Panc1 (cell line): ENCODE measurements around the gene UNC45B. TPM values are rescaled to one million over a fixed set of nuclear protein-coding genes. Genes with fewer than 3 reads are reported as not detected.

Experiments used
- ATAC-seq: fragments of 200-7000 bp; cut with Tn5 transposase; 2 replicates; pipeline ENCODE4 v1.9.1; 2020; ENCODE audit warnings: mild to moderate bottlenecking, moderate library complexity
- BruUV-seq: library from RNA; stranded (reverse); fragments of 400-500 nt; replicated peaks from 2 replicates; lab custom pipeline; 2021; lab: Mats Ljungman, UMichigan
- CTCF ChIA-PET: fragments of 300-600 bp; sonication (Branson Sonifier 250); formaldehyde crosslinking; loops from one replicate; lab custom pipeline; 2022; ENCODE audit warnings: antibody characterized with exemption; lab: Charles Lee
- POLR2A ChIA-PET: fragments of 300-600 bp; sonication (Branson Sonifier 250); formaldehyde crosslinking; loops from one replicate; lab custom pipeline; 2022; ENCODE audit warnings: antibody characterized with exemption; lab: Charles Lee
- DNase-seq: peaks from one replicate; pipeline ENCODE4 v3.0.0-alpha.2; 2010; ENCODE audit warnings: low read depth, low spot score
- H3K27ac ChIP-seq: 2 replicates; pipeline ENCODE4 v1.5.1; 2011; ENCODE audit warnings: mild to moderate bottlenecking, low read length, inconsistent platforms
- H3K27me3 ChIP-seq: fragments of 200-500 bp; sonication (Bioruptor generic); 2 replicates; pipeline ENCODE4 v1.6.0; 2014; ENCODE audit warnings: low read length, inconsistent platforms; ENCODE audit not compliant: control insufficient read depth, insufficient read depth
- H3K36me3 ChIP-seq: fragments of 200-500 bp; sonication (Bioruptor generic); 2 replicates; pipeline ENCODE4 v1.5.1; 2014; ENCODE audit warnings: inconsistent platforms, mild to moderate bottlenecking, low read length, moderate library complexity; ENCODE audit not compliant: control insufficient read depth, insufficient read depth
- H3K4me1 ChIP-seq: 2 replicates; pipeline ENCODE4 v1.5.1; 2011; ENCODE audit warnings: inconsistent platforms, mild to moderate bottlenecking, low read length, moderate library complexity; ENCODE audit not compliant: control insufficient read depth, insufficient read depth
- H3K4me3 ChIP-seq, 2 experiments: 2 replicates each; pipeline ENCODE4 v1.5.1; 2011 to 2012; ENCODE audit warnings: low read depth in 2 of 2, low read length in 2 of 2, mild to moderate bottlenecking in 2 of 2, inconsistent platforms in 1 of 2, moderate library complexity in 1 of 2
- H3K9me3 ChIP-seq: fragments of 200-500 bp; sonication (Bioruptor generic); 2 replicates; pipeline ENCODE4 v1.5.1; 2014; ENCODE audit warnings: low read depth, mild to moderate bottlenecking, inconsistent platforms, low read length, moderate library complexity; ENCODE audit not compliant: control insufficient read depth, insufficient read depth
- CTCF ChIP-seq: fragments of 450-650 bp; IDR thresholded peaks from 2 replicates; pipeline ENCODE4 v1.5.1; 2017; ENCODE audit warnings: mild to moderate bottlenecking
- POLR2AphosphoS5 ChIP-seq: IDR thresholded peaks from 2 replicates; pipeline ENCODE4 v1.6.1; 2012; ENCODE audit warnings: mild to moderate bottlenecking, low read depth, low read length, moderate library complexity
- REST ChIP-seq, 2 experiments: IDR thresholded peaks; 2 replicates each; pipeline ENCODE4 v1.6.1; 2011 to 2012; ENCODE audit warnings: low read depth in 2 of 2, control low read depth in 1 of 2, low read length in 1 of 2, mild to moderate bottlenecking in 1 of 2, moderate library complexity in 1 of 2; ENCODE audit not compliant: insufficient read depth in 1 of 2
- SIN3A ChIP-seq: IDR thresholded peaks from 2 replicates; pipeline ENCODE4 v1.6.1; 2012; ENCODE audit warnings: low read depth, mild to moderate bottlenecking, low read length, moderate library complexity, borderline replicate concordance; ENCODE audit not compliant: insufficient read depth
- TCF7L2 ChIP-seq: IDR thresholded peaks from 2 replicates; pipeline ENCODE4 v1.6.1; 2011; ENCODE audit warnings: mild to moderate bottlenecking, low read depth, low read length, inconsistent platforms
- in situ Hi-C: cut with HindIII; loops from 2 replicates; pipeline ENCODE4 v1.10.0; 2016; ENCODE audit warnings: low sequenced_read_pairs, low pct_unique_long_range_greater_than_20kb
- intact Hi-C: fragments of 100-400 bp; cut with micrococcal nuclease; formaldehyde crosslinking; loops from one replicate; pipeline ENCODE4 v1.10.0; 2022; ENCODE audit not compliant: unreplicated experiment
- total RNA-seq: library from RNA; stranded (reverse); gene quantifications from one replicate; pipeline ENCODE4 v1.2.1, GENCODE V29; 2021; ENCODE audit not compliant: unreplicated experiment

Gene UNC45B
- total RNA-seq, 1 experiment from 2014 or later, result not detected

- intact Hi-C loops (no loop called here), in situ Hi-C loops (no loop called here)
- ATAC-seq (peak; percentile 37), DNase-seq (no peak)
- Histone ChIP-seq H3K4me1 (peaks cover 4% of the 10 kb centered on the region; the same call in 1 of the 2 replicates), H3K36me3 (0 out of 2 replicates have a peak, but pooled peaks cover 4% of the 10 kb centered on the region), H3K9me3 (no peaks in the 10 kb centered on the region), H3K27ac (no peak overlapping the region), H3K27me3 (no peaks in the 10 kb centered on the region), H3K4me3 (peak overlapping the region; percentile 87)
- ChIA-PET POLR2A (no interaction called here), CTCF (interaction anchor here (1.0 to 1.1 kb wide), 2 partner anchors 52 to 178 kb away, joined by 3 read pairs; no protein-coding TSS in a partner anchor)
- TF ChIP-seq REST (IDR thresholded peaks at IDR 0.05; ENCODE audit: insufficient read depth in 1 of 2, low read depth in 2 of 2, low read length in 1 of 2) (no peak), TCF7L2 (no peak), SIN3A (no peak), CTCF (no peak), POLR2AphosphoS5 (no peak)
- no TSS peak for BruUV-seq
These were observed 5.2 kb upstream of the UNC45B start for GRCh38 chr17:35142467-35142796.

- BruUV-seq, result no TSS peak
- no peak overlapping the region for H3K27ac ChIP-seq
- no peaks in the 10 kb centered on the region for H3K27me3 ChIP-seq
- H3K4me3 ChIP-seq, result no peak overlapping the region
- peaks cover 4% of the 10 kb centered on the region; the same call in 1 of the 2 replicates for H3K4me1 ChIP-seq
- DNase-seq (no peak), ATAC-seq (no peak)
- ChIA-PET POLR2A (no interaction called here), CTCF (no interaction called here)
- intact Hi-C loops (no loop called here), in situ Hi-C loops (no loop called here)
- TF ChIP-seq SIN3A (no peak), CTCF (no peak), POLR2AphosphoS5 (no peak), TCF7L2 (no peak), REST (IDR thresholded peaks at IDR 0.05; ENCODE audit: insufficient read depth in 1 of 2, low read depth in 2 of 2, low read length in 1 of 2) (no peak)
- no peaks in the 10 kb centered on the region for H3K36me3 ChIP-seq
- H3K9me3 ChIP-seq, result no peaks in the 10 kb centered on the region
These were observed 2.8 kb upstream of the UNC45B start for GRCh38 chr17:35144840-35145239.
